Measurements from ENCODE around the gene PRSS53. TPM values are rescaled to one million over a fixed set of nuclear protein-coding genes. Genes with fewer than 3 reads are reported as not detected.

Gene PRSS53
- total and polyA plus RNA-seq, 11 donors: 0.16 to 1.4 (median 0.50) TPM

- TF ChIP-seq POLR2A (IDR thresholded peaks at IDR 0.05) (no peak), CTCF (IDR thresholded peaks at IDR 0.05) (no peak)
- 62 to 76% (median 70%) methylated on average over 8 to 14 of the region's 14 CpGs for WGBS, 4 donors
- no peaks in the 10 kb centered on the region for H3K9me3 ChIP-seq
- no peak overlapping the region for H3K27ac ChIP-seq
- ATAC-seq (no peak), DNase-seq (no peak)
- H3K4me1 ChIP-seq: peaks cover 0 to 24% (median 0%) of the 10 kb centered on the region in 12 donors
- H3K4me3 ChIP-seq: no peak overlapping the region
- peaks cover 0 to 93% (median 66%) of the 10 kb centered on the region in 9 donors for H3K36me3 ChIP-seq
- intact Hi-C loops (cut with DNase I): no loop called here
- H3K27me3 ChIP-seq: no peaks in the 10 kb centered on the region
Measured at GRCh38 chr16:31082368-31083045, 6.2 kb downstream of the PRSS53 start.

GRCh38 chr16:31081428-31082351 lies 7.1 kb downstream of the PRSS53 start:
- H3K27me3 ChIP-seq: no peaks in the 10 kb centered on the region
- TF ChIP-seq CTCF (IDR thresholded peaks at IDR 0.05) (no peak), POLR2A (IDR thresholded peaks at IDR 0.05) (no peak)
- peaks cover 0 to 93% (median 70%) of the 10 kb centered on the region in 9 donors for H3K36me3 ChIP-seq
- intact Hi-C loops (cut with DNase I): no loop called here
- no peak overlapping the region for H3K27ac ChIP-seq
- peaks cover 0 to 24% (median 0%) of the 10 kb centered on the region in 12 donors for H3K4me1 ChIP-seq
- ATAC-seq (no peak), DNase-seq (no peak)
- H3K4me3 ChIP-seq: no peak overlapping the region
- H3K9me3 ChIP-seq: no peaks in the 10 kb centered on the region
- WGBS, 4 donors: 84 to 88% (median 86%) methylated on average over 26 of the region's 26 CpGs

- Histone ChIP-seq H3K27ac (no peak overlapping the region), H3K36me3 (peaks cover 0 to 96% (median 74%) of the 10 kb centered on the region in 9 donors), H3K4me1 (peaks cover 0 to 24% (median under 1%) of the 10 kb centered on the region in 12 donors), H3K9me3 (no peaks in the 10 kb centered on the region), H3K4me3 (no peak overlapping the region), H3K27me3 (no peaks in the 10 kb centered on the region)
- WGBS, 4 donors: 90 to 99% (median 92%) methylated on average over 9 to 13 of the region's 13 CpGs
- no peak for TF ChIP-seq POLR2A (IDR thresholded peaks at IDR 0.05)
- no peak for TF ChIP-seq CTCF (IDR thresholded peaks at IDR 0.05)
- no peak for DNase-seq
- intact Hi-C loops (cut with DNase I): no loop called here
- no peak for ATAC-seq
Measured at GRCh38 chr16:31080756-31081419, 7.9 kb downstream of the PRSS53 start.

Measured in heart left ventricle (tissue), 16 donors.